Body of pancreas (tissue), 4 donors: ENCODE measurements around the gene DDTL. TPM values are rescaled to one million over a fixed set of nuclear protein-coding genes. Genes with fewer than 3 reads are reported as not detected.

Source experiments
- ATAC-seq: fragments of 150-250 bp; one replicate; pipeline ENCODE4 v1.9.1; 2016
- DNase-seq, 4 donors: peaks; one replicate each; pipeline ENCODE4 v3.0.0-alpha.2; 2019
- H3K27ac ChIP-seq, 4 donors: fragments of 200-600 bp; sonication (generic); 1 replicate in 3 of 4; 2 replicates in 1 of 4; pipeline versions ENCODE4 v1.5.1 to v1.6.1; 2016 to 2019; ENCODE audit warnings: mild to moderate bottlenecking in 1 of 4, mixed read lengths in 1 of 4, moderate library complexity in 1 of 4
- H3K27me3 ChIP-seq, 2 donors: fragments of 200-600 bp; sonication (generic); one replicate each; pipeline ENCODE4 v1.6.0; 2016; ENCODE audit warnings: mild to moderate bottlenecking in 1 of 2
- H3K36me3 ChIP-seq, 2 donors: fragments of 200-600 bp; sonication (generic); replicated peaks in 1 of 2; 2 replicates each; pipeline ENCODE4 v1.5.1; 2016; ENCODE audit warnings: low read depth in 2 of 2; ENCODE audit not compliant: insufficient read depth in 1 of 2
- H3K4me1 ChIP-seq: fragments of 200-600 bp; sonication (generic); one replicate; pipeline ENCODE4 v1.6.0; 2016
- H3K4me3 ChIP-seq, 2 donors: fragments of 200-600 bp; sonication (generic); 1 replicate in 1 of 2; 2 replicates in 1 of 2; pipeline ENCODE4 v1.5.1; 2016 to 2019
- H3K9me3 ChIP-seq, 3 donors: fragments of 200-600 bp; sonication (generic); 1 replicate in 2 of 3; 2 replicates in 1 of 3; pipeline ENCODE4 v1.5.1; 2016
- POLR2A ChIP-seq, 3 donors: fragments of 450-650 bp; IDR thresholded peaks; one replicate each; pipeline ENCODE4 v1.6.1; 2016; ENCODE audit warnings: antibody characterized with exemption in 3 of 3, mild to moderate bottlenecking in 2 of 3
- WGBS, 2 donors: methylation state at CpG; one replicate each; pipeline ENCODE4 v1.1.5; 2017; 5-methylcytosine and 5-hydroxymethylcytosine counted together
- intact Hi-C: fragments of 100-400 bp; cut with DNase I; formaldehyde crosslinking; loops from one replicate; pipeline ENCODE4 v1.15.1; 2023
- total RNA-seq, 2 donors: library from RNA; depleted of rRNA; stranded (reverse); fragments of >200 nt; gene quantifications; one replicate each; pipeline ENCODE4 v1.1.0, GENCODE V29; 2016
- TF ChIP-seq, protein P1 (sequence below), 7 experiments: fragments of 450-650 bp in 4 of 7; fragments of 200-600 bp in 3 of 7; sonication (generic) in 3 of 7; IDR thresholded peaks; one replicate each; pipeline ENCODE4 v1.5.1; 2016 to 2019; ENCODE audit warnings: antibody characterized with exemption in 7 of 7

Gene DDTL
- total RNA-seq, 2 donors from 2014 or later = 0.66 TPM; not detected in 1

DNA sequence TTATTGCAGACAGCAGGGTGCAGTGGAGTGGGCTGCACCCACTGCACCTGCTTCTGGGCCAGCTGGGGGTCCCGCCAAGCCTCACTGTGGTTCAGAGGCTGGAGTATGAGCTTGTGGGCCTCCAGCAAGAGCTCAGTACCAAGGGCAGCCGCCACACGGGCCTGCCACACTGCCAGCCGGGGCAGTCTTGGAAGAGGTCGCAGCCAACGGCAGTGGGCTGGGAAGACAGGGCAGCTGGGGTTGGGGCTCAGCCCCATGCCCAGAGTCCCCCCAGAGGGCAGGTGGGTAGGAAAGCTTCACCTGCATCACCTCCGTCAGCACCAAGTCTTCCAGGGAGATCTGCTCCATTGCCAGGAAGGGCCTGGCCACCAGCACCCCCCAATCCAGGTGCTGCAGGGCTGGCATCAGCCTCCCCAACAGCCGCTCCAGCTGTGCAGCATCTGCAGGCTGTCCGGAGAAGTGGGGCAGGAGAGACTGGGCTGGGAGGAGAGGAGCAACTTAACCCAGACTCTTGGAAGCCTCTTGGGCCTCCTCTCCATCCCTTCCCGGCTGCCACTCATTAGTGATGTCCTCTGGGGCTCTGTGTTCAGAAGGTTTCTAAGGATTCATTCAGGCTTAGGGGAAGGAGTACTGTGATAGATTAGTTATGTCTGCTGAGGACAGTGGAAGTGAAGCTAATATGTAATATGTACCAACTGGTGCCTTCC is 39.7 kb downstream of the DDTL start:
- Histone ChIP-seq H3K36me3 (no peaks in the 10 kb centered on the region), H3K4me3 (no peak overlapping the region), H3K27me3 (no peaks in the 10 kb centered on the region), H3K27ac (no peak overlapping the region), H3K9me3 (no peaks in the 10 kb centered on the region), H3K4me1 (no peaks in the 10 kb centered on the region)
- DNase-seq (no peak), ATAC-seq (no peak)
- 78% methylated on average over 5 to 10 of the region's 10 CpGs for WGBS, 2 donors
- intact Hi-C loops = no loop called here
- TF ChIP-seq POLR2A (IDR thresholded peaks at IDR 0.05) = no peak
- TF ChIP-seq, protein P1, sequence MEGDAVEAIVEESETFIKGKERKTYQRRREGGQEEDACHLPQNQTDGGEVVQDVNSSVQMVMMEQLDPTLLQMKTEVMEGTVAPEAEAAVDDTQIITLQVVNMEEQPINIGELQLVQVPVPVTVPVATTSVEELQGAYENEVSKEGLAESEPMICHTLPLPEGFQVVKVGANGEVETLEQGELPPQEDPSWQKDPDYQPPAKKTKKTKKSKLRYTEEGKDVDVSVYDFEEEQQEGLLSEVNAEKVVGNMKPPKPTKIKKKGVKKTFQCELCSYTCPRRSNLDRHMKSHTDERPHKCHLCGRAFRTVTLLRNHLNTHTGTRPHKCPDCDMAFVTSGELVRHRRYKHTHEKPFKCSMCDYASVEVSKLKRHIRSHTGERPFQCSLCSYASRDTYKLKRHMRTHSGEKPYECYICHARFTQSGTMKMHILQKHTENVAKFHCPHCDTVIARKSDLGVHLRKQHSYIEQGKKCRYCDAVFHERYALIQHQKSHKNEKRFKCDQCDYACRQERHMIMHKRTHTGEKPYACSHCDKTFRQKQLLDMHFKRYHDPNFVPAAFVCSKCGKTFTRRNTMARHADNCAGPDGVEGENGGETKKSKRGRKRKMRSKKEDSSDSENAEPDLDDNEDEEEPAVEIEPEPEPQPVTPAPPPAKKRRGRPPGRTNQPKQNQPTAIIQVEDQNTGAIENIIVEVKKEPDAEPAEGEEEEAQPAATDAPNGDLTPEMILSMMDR (IDR thresholded peaks at IDR 0.05) = no peak

DNA sequence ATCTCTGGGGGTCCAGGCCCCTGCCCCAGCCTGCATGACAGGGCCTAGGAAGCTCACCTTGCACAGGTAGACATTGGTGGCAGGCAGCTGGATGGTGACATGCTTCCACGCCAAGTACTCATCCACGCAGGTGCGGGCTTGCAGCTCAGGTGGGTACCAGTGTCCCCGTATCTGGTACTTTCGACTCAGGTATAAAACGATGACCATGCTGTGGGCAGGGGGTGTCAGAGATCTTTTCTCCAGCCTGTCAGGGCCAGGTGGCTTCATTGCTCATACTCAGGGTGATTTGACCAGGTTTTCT is 40.2 kb downstream of the DDTL start:
- 55 to 86% methylated on average over 2 to 6 of the region's 6 CpGs for WGBS, 2 donors
- no peak for TF ChIP-seq POLR2A (IDR thresholded peaks at IDR 0.05)
- TF ChIP-seq, protein P1 (IDR thresholded peaks at IDR 0.05) = no peak
- H3K27ac ChIP-seq = no peak overlapping the region
- no peaks in the 10 kb centered on the region for H3K27me3 ChIP-seq
- H3K4me1 ChIP-seq = no peaks in the 10 kb centered on the region
- ATAC-seq (no peak), DNase-seq (no peak)
- H3K4me3 ChIP-seq = no peak overlapping the region
- no peaks in the 10 kb centered on the region for H3K36me3 ChIP-seq
- intact Hi-C loops = no loop called here
- no peaks in the 10 kb centered on the region for H3K9me3 ChIP-seq

DNA sequence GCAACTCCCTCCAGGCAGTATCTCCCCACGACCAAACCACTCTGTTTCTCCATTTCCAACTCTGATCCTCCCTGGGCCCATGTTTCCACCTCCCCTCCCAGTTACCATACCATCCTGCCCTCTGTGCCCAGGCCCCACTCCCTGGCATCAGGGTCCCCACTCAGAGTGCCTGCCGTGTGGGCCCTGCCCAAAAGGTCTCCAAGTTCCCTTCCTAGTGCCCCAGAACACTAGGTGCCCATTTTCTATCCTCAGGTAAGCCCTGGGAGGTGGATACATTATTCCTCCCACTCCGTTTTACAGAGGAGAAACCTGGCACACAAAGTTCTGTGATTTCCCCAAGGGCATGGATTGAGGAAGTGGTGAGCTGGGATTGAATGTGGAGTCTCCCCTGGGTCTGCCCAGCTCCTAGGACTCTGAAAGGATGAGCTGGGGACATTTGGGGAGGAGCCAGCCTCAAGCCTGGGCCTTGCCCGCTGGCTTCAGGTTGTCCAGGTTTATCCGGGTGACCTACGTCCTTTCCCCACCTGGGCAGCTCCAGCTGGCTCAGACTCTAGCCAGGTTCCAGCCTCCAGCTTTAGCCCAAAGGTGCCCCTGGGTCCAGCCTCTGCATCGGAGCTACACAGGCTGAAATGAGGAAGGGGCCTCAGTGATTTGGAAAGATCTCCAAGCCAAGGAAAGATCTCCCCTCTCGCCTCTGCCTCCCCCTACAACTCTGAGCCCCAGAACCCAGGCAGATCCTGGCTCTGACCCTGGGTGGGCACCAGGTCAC is 40.7 kb downstream of the DDTL start:
- intact Hi-C loops = no loop called here
- Histone ChIP-seq H3K27ac (no peak overlapping the region), H3K27me3 (no peaks in the 10 kb centered on the region), H3K9me3 (no peaks in the 10 kb centered on the region), H3K4me1 (peaks cover 3% of the 10 kb centered on the region), H3K4me3 (no peak overlapping the region), H3K36me3 (no peaks in the 10 kb centered on the region)
- no peak for TF ChIP-seq POLR2A (IDR thresholded peaks at IDR 0.05)
- TF ChIP-seq, protein P1 (IDR thresholded peaks at IDR 0.05) = no peak
- DNase-seq (no peak), ATAC-seq (no peak)
- 69 to 79% methylated on average over 3 to 8 of the region's 8 CpGs for WGBS, 2 donors

DNA sequence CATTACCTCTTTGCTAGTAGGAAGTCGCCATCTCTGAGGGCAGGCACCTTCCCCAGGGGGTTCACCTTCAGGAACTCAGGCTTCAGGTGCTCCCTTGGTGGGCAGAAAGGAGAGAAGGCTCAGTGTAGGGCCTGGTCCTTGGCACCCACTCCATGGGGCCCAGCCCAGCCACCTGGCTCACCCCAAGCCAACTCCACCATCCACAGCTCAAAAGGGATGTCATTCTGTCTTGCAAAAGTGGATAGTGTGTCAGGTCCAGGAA is 41.3 kb downstream of the DDTL start:
- no peak for TF ChIP-seq POLR2A (IDR thresholded peaks at IDR 0.05)
- TF ChIP-seq, protein P1 (IDR thresholded peaks at IDR 0.05) = no peak
- Histone ChIP-seq H3K27ac (no peak overlapping the region), H3K27me3 (no peaks in the 10 kb centered on the region), H3K4me1 (peaks cover 8% of the 10 kb centered on the region), H3K36me3 (no peaks in the 10 kb centered on the region), H3K9me3 (no peaks in the 10 kb centered on the region), H3K4me3 (no peak overlapping the region)
- WGBS, 2 donors = 87 to 100% methylated on average over 1 of the region's 1 CpG
- intact Hi-C loops = no loop called here
- DNase-seq (no peak), ATAC-seq (no peak)
